Epithelial cell of esophagus (primary cell): Measurements from ENCODE around the gene PARD3B.

ENCODE experiments used
- DNase-seq: peaks from one replicate; pipeline ENCODE4 v3.0.0; 2010; ENCODE audit warnings: low read depth
- H3K4me3 ChIP-seq: 2 replicates; pipeline ENCODE4 v1.5.1; 2011; ENCODE audit warnings: mild to moderate bottlenecking, low read length, control low read depth
- CTCF ChIP-seq: IDR thresholded peaks from 2 replicates; pipeline ENCODE4 v1.5.1; 2011; ENCODE audit warnings: low read depth, mild to moderate bottlenecking, low read length, control low read depth, inconsistent platforms; ENCODE audit not compliant: insufficient read depth; ENCODE audit errors: missing control alignments

PARD3B gene

DNA sequence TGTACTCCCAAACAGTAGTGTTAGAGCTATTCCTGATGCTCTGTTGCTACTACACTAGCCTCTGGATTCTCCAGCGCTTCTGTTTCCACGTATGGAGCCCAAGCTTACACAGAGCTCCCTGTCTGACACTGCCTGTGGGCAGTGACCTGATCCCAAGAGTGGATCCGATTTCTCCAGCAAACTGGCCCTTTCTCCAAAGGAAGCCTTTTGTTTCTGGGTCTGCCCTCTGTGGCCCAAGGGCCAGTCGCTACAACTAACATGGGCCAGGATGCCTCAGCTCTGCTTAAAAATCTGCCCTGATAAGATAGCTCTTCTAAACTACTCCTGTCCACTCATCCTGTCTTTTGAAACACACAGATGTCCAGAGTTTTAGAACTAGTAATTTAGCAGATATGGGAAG, 964.4 kb downstream of the PARD3B start:
- no peak for TF ChIP-seq CTCF
- DNase-seq = no peak
- H3K4me3 ChIP-seq = no peak overlapping the region

GRCh38 chr2:205510345-205510744, 965.1 kb downstream of the PARD3B start:
- DNase-seq = no peak
- H3K4me3 ChIP-seq = no peak overlapping the region
- TF ChIP-seq CTCF = no peak

DNA sequence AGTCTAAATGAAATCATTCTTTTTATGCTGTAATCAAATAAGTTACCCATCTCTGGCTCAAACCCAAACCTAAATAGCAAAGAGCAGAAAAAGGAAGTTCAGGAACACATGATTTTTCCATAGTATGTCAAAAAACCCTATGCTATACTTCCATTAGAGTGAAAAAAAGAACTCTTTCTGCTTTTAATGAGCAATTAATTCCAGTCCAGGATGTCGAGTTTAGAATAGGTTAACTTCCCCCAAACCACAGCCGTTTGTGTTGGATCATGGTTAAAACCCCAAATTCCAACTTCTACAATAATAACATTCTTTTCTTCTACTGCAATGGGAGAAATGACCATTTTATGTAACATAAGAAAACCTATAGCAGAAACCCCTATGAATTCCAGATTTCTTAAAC, 965.9 kb downstream of the PARD3B start:
- no peak for DNase-seq
- no peak overlapping the region for H3K4me3 ChIP-seq
- TF ChIP-seq CTCF = no peak

DNA sequence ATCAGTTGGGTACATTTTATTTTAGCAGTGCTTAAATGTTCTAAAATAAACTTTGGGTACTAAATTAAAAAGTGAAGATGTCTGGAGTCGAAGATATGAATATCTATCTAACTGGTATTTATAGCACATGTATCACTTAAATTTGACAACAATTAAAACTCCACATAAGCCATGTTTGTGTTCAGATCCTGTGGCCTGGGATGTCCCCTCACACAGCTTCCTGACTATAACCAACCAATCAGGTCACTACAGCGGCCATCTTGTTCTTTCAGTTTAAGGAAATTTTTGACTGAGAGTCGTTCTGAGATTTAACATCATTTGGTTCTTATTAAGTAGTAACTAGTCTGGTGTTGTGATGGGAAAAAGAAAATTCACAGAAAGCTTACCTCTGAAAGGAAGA, 966.4 kb downstream of the PARD3B start:
- no peak for TF ChIP-seq CTCF
- H3K4me3 ChIP-seq = no peak overlapping the region
- DNase-seq = no peak

DNA sequence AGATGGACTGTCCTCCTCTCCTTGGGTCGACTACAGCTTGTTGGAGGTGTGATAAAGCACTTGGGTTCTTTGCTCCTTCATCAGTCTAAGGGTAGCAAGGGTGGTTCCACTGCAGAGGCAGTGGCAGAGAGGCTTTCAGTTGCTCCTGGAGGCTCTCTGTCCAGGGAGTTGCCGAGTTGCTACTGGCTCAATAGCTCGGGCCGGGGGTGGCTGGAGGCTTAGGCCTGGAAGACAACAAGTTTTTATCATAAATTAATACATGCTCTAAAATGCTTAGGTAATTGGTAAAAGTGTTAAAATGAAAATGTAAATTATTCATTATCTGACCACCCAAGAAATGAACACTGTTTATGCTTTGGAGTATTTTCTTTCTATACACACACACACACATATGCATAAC, 975.0 kb downstream of the PARD3B start:
- no peak overlapping the region for H3K4me3 ChIP-seq
- no peak for TF ChIP-seq CTCF
- no peak for DNase-seq

GRCh38 chr2:205524656-205525055, 979.4 kb downstream of the PARD3B start:
- no peak for TF ChIP-seq CTCF
- H3K4me3 ChIP-seq = no peak overlapping the region
- peak; percentile 66 for DNase-seq

GRCh38 chr2:205527801-205528200, 982.5 kb downstream of the PARD3B start:
- no peak overlapping the region for H3K4me3 ChIP-seq
- DNase-seq = peak; percentile 62
- TF ChIP-seq CTCF = no peak
